ENCODE measurements around the gene ZNF579. TPM values are rescaled to one million over a fixed set of nuclear protein-coding genes. Genes with fewer than 3 reads are reported as not detected.

ZNF579 gene
- total RNA-seq, 1 experiment from 2014 or later: 19.9 TPM

- Histone ChIP-seq H2BK20ac (ENCODE audit: low read depth, low read length, poor library complexity, severe bottlenecking) (no peak overlapping the region), H3K23me2 (ENCODE audit: insufficient read length, low read depth, low read length, poor library complexity, severe bottlenecking) (peaks cover 8% of the 10 kb centered on the region), H2BK12ac (ENCODE audit: insufficient read length, low read depth, low read length) (no peak overlapping the region), H3K27me3 (ENCODE audit: insufficient read depth, low read length) (no peaks in the 10 kb centered on the region), H4K8ac (replicated peaks; ENCODE audit: insufficient read length, low read depth, low read length) (no peak overlapping the region), H3K79me2 (ENCODE audit: insufficient read depth, low read length) (peaks cover 1% of the 10 kb centered on the region; the same call in 1 of the 2 replicates), H3K23ac (ENCODE audit: insufficient read length, low read depth, low read length) (no peak overlapping the region), H4K20me1 (ENCODE audit: control insufficient read depth, insufficient read depth, insufficient read length) (no peaks in the 10 kb centered on the region), H4K91ac (ENCODE audit: insufficient read length, low read depth, low read length) (no peak overlapping the region), H3K56ac (ENCODE audit: insufficient read length, low read depth, low read length) (no peak overlapping the region), H2BK5ac (ENCODE audit: insufficient read length, low read length) (no peak overlapping the region), H3K9me3 (ENCODE audit: control insufficient read depth, low read depth, low read length) (no peaks in the 10 kb centered on the region), H3K4me1 (ENCODE audit: insufficient read depth, low read length) (0 out of 2 replicates have a peak, but pooled peaks cover 3% of the 10 kb centered on the region), H2AFZ (ENCODE audit: low read length) (no peak overlapping the region), H4K5ac (ENCODE audit: insufficient read length, low read depth, low read length) (no peak overlapping the region), H3T11ph (ENCODE audit: low read length) (no peak overlapping the region), H3K79me1 (ENCODE audit: insufficient read depth, low read depth, low read length, poor library complexity, severe bottlenecking) (peaks cover 4% of the 10 kb centered on the region), H3K27ac (ENCODE audit: insufficient read length, low read depth, low read length) (no peak overlapping the region), H2BK120ac (ENCODE audit: low read depth, low read length, poor library complexity, severe bottlenecking) (no peak overlapping the region), H3K4ac (ENCODE audit: low read depth, low read length) (no peak overlapping the region), H3K9ac (ENCODE audit: extremely low read depth, insufficient read length, low read length) (no peak overlapping the region), H3K14ac (ENCODE audit: insufficient read depth, low read length) (no peak overlapping the region), H3K4me2 (ENCODE audit: insufficient read depth, insufficient read length, low read length) (peak overlapping the region; percentile 72), H2AK5ac (ENCODE audit: insufficient read length, low read length) (no peak overlapping the region), H3K18ac (ENCODE audit: insufficient read length, low read depth, low read length) (no peak overlapping the region), H2BK15ac (ENCODE audit: low read depth, low read length) (no peak overlapping the region)
- H3K4me1 Mint-ChIP-seq: peaks cover 24% of the 10 kb centered on the region in 2 experiments
- WGBS (ENCODE audit: extremely low coverage, insufficient read length, low lambda C conversion rate): no CpG with 5 or more reads among the region's 9 CpGs
- H3K9me3 Mint-ChIP-seq: peaks cover 0 to 4% of the 10 kb centered on the region in 2 experiments; a peak in 1 of 5 replicates
- no peaks in the 10 kb centered on the region for H3K27me3 Mint-ChIP-seq (ENCODE audit: low read depth)
- peak overlapping the region; percentile 92 to 97 for H3K4me3 Mint-ChIP-seq
- TF ChIP-seq, protein P1, sequence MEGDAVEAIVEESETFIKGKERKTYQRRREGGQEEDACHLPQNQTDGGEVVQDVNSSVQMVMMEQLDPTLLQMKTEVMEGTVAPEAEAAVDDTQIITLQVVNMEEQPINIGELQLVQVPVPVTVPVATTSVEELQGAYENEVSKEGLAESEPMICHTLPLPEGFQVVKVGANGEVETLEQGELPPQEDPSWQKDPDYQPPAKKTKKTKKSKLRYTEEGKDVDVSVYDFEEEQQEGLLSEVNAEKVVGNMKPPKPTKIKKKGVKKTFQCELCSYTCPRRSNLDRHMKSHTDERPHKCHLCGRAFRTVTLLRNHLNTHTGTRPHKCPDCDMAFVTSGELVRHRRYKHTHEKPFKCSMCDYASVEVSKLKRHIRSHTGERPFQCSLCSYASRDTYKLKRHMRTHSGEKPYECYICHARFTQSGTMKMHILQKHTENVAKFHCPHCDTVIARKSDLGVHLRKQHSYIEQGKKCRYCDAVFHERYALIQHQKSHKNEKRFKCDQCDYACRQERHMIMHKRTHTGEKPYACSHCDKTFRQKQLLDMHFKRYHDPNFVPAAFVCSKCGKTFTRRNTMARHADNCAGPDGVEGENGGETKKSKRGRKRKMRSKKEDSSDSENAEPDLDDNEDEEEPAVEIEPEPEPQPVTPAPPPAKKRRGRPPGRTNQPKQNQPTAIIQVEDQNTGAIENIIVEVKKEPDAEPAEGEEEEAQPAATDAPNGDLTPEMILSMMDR (conservative IDR thresholded peaks at IDR 0.05): no peak
- peak overlapping the region in 2 of 3 experiments; percentile 21 to 37; a peak in 2 of 7 replicates for H3K27ac Mint-ChIP-seq
- H3K36me3 Mint-ChIP-seq (ENCODE audit: insufficient read depth in 1 of 3, low read depth in 3 of 3): peaks cover 14 to 32% (median 23%) of the 10 kb centered on the region in 3 experiments
- no peak for DNase-seq
Measured at GRCh38 chr19:55606817-55607216, 26.2 kb upstream of the ZNF579 start.

Data from H9 (cell line).